Gastrocnemius medialis (tissue), 4 donors: Measurements from ENCODE around the gene NAP1L4.

Experiments used
- CTCF ChIP-seq, 5 experiments: fragments of 450-650 bp in 3 of 5; fragments of 200-600 bp in 2 of 5; sonication (generic) in 2 of 5; IDR thresholded peaks in 4 of 5; conservative IDR thresholded peaks in 1 of 5; 1 replicate in 4 of 5; 2 replicates in 1 of 5; pipeline ENCODE4 v1.5.1; 2016 to 2019; ENCODE audit warnings: antibody characterized with exemption in 5 of 5, mild to moderate bottlenecking in 3 of 5, moderate library complexity in 3 of 5
- POLR2A ChIP-seq, 2 donors: fragments of 450-650 bp; IDR thresholded peaks; one replicate each; pipeline ENCODE4 v1.6.1; 2017; ENCODE audit warnings: antibody characterized with exemption in 2 of 2, mild to moderate bottlenecking in 2 of 2, moderate library complexity in 2 of 2

- TF ChIP-seq CTCF (IDR thresholded peaks at IDR 0.05 in 4 of 5, conservative IDR thresholded peaks at IDR 0.05 in 1 of 5), result no peak
- TF ChIP-seq POLR2A (IDR thresholded peaks at IDR 0.05), result no peak
These were observed 6.1 kb upstream of the NAP1L4 start for GRCh38 chr11:2998073-2998850.
